GM18526 (cell line): Measurements from ENCODE around the gene CAMK2N2.

ENCODE experiments used
- POLR2A ChIP-seq: IDR thresholded peaks from 3 replicates; pipeline ENCODE4 v1.6.1; 2011; ENCODE audit not compliant: insufficient read length; ENCODE audit errors: extremely low read depth

CAMK2N2 gene

GRCh38 chr3:184255291-184256039 lies 5.9 kb downstream of the CAMK2N2 start:
- TF ChIP-seq POLR2A: no peak

- TF ChIP-seq POLR2A: no peak
These were observed 11.1 kb downstream of the CAMK2N2 start for GRCh38 chr3:184250167-184250828.

GRCh38 chr3:184249412-184250166 lies 11.8 kb downstream of the CAMK2N2 start, which contains the start of gene EEF1AKMT4:
EEF1AKMT4 (plus strand) TSS chr3:184249672; CDS start chr3:184249695, 23 bp downstream.
- peak; percentile 34 for TF ChIP-seq POLR2A

- TF ChIP-seq POLR2A: peak; percentile 96
These were observed 12.6 kb downstream of the CAMK2N2 start, which contains the start of gene ALG3 for GRCh38 chr3:184248454-184249411. ALG3 (minus strand) TSS chr3:184248962; CDS start chr3:184248940, 22 bp downstream.

GRCh38 chr3:184242297-184242685 lies 19.1 kb downstream of the CAMK2N2 start:
- TF ChIP-seq POLR2A: no peak

- TF ChIP-seq POLR2A: no peak
These were observed 19.7 kb downstream of the CAMK2N2 start for GRCh38 chr3:184241447-184242296.

GRCh38 chr3:184241141-184241446 lies 20.3 kb downstream of the CAMK2N2 start:
- TF ChIP-seq POLR2A: no peak

- no peak for TF ChIP-seq POLR2A
These were observed 20.8 kb downstream of the CAMK2N2 start for GRCh38 chr3:184240384-184241140.

- no peak for TF ChIP-seq POLR2A
These were observed 21.6 kb downstream of the CAMK2N2 start for GRCh38 chr3:184239708-184240107.

GRCh38 chr3:184239221-184239620 lies 22.1 kb downstream of the CAMK2N2 start:
- no peak for TF ChIP-seq POLR2A

- TF ChIP-seq POLR2A: no peak
These were observed 23.0 kb downstream of the CAMK2N2 start for GRCh38 chr3:184238246-184238818.

- no peak for TF ChIP-seq POLR2A
These were observed 23.5 kb downstream of the CAMK2N2 start for GRCh38 chr3:184237807-184238206.

- no peak for TF ChIP-seq POLR2A
These were observed 24.1 kb downstream of the CAMK2N2 start for GRCh38 chr3:184237211-184237610.
